OCI-LY7 (cell line): ENCODE data around the gene SNX15.

ENCODE experiments used
- EZH2phosphoT487 ChIP-seq: fragments of 200-600 bp; sonication (generic); IDR thresholded peaks from 2 replicates; pipeline ENCODE4 v1.6.1; 2018; ENCODE audit warnings: low read depth, borderline replicate concordance, mild to moderate bottlenecking, mixed run types, antibody characterized with exemption, low read length, moderate library complexity, mixed read lengths
- TF ChIP-seq, protein P1 (sequence below): fragments of 200-600 bp; sonication (generic); conservative IDR thresholded peaks from 2 replicates; pipeline ENCODE4 v1.5.1; 2014; ENCODE audit warnings: mild to moderate bottlenecking, antibody characterized with exemption, low read length, moderate library complexity, mixed read lengths

- no peak for TF ChIP-seq EZH2phosphoT487
- TF ChIP-seq, protein P1, sequence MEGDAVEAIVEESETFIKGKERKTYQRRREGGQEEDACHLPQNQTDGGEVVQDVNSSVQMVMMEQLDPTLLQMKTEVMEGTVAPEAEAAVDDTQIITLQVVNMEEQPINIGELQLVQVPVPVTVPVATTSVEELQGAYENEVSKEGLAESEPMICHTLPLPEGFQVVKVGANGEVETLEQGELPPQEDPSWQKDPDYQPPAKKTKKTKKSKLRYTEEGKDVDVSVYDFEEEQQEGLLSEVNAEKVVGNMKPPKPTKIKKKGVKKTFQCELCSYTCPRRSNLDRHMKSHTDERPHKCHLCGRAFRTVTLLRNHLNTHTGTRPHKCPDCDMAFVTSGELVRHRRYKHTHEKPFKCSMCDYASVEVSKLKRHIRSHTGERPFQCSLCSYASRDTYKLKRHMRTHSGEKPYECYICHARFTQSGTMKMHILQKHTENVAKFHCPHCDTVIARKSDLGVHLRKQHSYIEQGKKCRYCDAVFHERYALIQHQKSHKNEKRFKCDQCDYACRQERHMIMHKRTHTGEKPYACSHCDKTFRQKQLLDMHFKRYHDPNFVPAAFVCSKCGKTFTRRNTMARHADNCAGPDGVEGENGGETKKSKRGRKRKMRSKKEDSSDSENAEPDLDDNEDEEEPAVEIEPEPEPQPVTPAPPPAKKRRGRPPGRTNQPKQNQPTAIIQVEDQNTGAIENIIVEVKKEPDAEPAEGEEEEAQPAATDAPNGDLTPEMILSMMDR, result no peak
Observed at GRCh38 chr11:65056999-65057398, 29.8 kb downstream of the SNX15 start.
